ENCODE results near the gene FAS.
"Not testable (repeated sequence)": the region's sequence is repeated elsewhere in the genome, so short reads cannot be mapped to it uniquely, and the experiment has no call there.

FAS gene

DNA sequence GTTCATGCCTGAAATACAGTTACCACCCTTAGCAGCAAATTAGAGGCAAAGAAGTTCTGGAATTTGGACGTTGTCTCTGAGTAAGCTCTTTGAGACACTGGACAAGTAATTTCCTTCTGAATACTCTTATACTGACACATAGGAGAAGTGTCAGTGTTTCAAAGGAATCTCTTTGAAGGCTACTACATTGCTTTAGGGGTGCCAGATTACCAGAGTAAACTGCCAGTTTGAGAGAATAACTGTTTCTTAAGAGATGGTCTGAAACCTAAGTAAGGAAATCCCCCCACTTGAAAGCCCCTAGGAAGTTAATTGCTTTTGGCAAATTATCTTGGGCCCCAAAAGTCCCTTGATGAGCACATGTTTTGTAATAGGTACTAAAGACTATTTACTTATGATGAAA is 3.4 kb downstream of the FAS start:
- DNase-seq = no peak

- no peak for DNase-seq
Observed at GRCh38 chr10:88995156-88995876, 4.7 kb downstream of the FAS start.

- peak; percentile 59 for DNase-seq
Observed at GRCh38 chr10:88996927-88997326, 6.3 kb downstream of the FAS start.

DNA sequence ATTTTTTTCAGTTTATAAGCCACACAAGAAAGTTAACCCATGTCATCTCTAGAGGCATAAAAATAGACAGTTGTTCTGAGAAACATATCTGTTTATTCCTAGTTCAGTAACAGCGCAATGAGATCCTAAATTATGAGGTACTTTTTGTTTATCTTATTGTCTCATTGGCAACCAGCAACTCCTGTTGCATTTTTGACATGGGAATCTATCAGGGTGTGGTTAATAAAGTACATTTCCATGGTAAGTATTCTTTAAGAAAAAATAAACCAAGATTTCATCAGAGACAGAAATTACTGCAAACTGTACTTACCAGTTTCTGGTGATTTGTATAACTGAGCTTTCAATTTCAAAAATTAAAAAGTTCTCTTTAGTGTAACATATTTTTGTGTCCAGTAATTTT is 9.0 kb downstream of the FAS start:
- no peak for DNase-seq

GRCh38 chr10:89001024-89001728 is 10.6 kb downstream of the FAS start:
- DNase-seq = peak; percentile 3

DNA sequence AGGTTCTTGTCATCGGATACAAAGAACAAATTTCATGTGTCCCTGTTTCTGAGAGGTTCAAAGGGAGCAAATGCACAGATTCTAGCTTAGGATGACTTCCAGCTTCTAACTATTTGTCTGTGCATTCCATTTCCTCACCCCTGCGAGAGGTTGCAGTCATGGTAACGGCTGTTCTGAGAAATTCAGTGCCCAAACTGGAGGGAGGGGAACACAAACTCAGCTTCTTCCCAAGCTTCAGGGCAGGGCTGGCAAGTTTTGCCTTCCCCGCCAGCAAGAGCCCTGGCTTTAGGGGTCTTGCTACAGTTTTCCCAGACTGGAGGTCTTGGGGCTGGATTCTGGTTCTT is 11.1 kb downstream of the FAS start:
- DNase-seq = no peak

DNA sequence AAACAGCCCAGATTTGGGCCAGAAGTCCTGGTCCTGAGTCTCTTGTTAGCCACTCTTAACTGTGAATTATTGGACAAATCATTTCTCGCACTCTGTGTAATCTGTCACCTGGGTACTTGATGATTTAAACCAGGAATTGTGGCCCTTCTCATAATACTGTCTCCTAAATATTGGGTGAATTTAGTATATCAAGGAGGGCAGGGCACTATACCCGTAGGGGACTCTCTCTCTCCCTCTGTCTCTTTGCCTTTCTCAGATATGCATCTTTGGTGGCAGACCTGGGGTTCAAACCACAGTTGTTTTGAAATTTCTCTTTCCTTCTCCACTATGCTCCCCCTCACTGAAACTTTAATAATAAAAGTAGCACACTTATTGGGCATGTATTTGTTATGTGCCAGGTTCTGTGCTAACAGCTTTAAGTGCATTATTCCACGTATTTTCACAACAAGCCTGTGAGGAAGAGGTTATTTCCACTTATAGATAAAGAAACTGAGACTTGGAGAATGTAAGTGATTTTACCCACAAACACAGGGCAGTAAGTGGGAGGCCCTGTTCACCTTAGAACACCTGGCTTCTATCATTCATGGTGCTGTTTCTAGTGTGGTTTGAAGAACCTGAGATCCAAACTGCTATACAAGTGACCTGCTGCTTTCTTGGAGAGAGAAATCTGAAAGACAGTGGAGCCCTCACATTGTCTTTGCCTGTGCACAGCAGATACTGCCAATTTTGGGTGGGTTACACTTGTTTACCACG is 11.8 kb downstream of the FAS start:
- DNase-seq = no peak

GRCh38 chr10:89003344-89003743 is 12.7 kb downstream of the FAS start:
- no peak for DNase-seq

DNA sequence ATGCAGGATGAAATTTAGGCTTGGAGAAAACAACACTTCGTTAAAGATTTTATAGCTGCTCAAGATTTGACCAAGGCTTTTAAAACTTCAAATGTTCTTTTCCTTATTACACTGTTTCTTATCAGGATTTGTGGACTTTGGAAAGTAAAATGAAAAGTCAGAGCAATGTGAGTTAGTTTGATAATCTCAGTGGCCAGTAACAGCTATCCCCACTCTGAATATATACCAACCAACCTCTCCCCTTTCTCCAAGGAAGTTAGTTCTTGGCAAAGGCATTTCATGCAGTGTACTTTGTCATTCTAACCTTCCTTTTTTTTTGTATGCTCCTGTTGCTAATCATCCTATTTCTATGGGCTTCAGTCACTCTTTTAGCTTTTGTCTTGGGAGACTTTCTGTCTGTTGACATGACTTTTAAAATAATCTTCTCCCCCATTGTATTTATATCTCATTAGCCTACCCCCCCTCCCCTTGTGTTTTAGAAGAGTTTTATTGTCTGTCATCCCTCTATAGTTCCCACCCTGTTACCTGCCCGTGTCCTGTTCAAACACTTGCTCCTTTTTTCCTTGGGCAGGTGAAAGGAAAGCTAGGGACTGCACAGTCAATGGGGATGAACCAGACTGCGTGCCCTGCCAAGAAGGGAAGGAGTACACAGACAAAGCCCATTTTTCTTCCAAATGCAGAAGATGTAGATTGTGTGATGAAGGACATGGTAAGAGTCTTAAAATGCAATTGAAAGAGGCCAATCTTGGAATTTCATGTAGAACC is 16.7 kb downstream of the FAS start:
- no peak for DNase-seq

GRCh38 chr10:89018700-89019346 is 28.2 kb downstream of the FAS start:
- DNase-seq = not testable (repeated sequence)

DNA sequence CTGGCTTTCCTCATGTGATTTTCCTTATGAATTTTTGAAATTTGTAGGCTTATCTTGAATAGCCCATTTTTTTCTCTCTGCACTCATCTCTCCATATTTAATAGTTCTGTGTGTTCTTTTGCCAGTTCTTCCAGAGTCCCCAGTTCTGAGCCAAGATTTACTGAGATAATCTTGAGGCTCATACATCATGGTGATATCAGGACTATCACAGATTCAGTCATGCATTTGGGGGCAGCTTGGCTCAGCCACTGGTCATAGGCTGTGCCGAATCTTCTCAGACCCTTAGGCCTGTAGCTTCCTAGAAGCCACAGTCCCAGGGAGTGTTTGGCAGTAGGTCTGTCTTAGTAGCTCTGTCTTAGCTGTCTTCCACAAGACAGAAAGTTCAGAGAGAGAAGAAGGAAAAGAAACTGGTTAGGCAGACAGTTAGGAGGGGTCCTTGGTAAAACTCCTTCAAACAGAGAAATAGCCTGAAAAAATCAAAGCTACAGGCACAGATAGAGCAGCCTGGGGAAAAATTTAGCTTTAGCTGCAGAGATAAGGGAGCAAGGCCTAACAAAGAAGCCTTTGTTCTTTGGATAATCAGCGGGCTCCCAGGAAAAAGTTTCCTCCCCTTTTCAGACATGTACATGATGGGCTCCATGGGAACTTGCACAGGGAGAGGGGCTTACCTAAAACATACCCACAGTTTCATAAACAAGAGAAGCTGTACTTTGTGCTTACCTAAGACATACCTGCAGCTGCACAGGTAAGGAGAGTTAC is 29.1 kb downstream of the FAS start:
- DNase-seq = no peak

- DNase-seq = not testable (repeated sequence)
Observed at GRCh38 chr10:89021526-89021925, 30.9 kb downstream of the FAS start.

DNA sequence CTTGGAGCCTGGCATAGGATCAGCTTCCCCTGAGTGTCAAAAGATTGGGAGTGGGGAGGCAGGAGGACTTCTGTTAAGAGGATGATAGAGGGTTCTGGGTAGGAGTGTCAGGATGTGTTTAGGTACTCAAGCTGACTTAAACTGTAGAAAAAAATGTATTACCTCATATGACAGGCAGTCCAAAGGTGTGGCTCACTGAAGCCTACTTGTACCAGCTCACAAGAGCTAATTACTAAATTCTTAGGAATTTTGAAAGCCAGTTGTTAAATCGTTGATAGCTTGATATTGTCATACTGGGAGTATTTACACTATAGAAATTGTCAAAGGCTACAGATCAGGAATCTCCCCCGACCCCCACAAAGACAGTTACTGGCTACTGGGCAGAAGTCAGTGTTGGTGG is 32.1 kb downstream of the FAS start:
- no peak for DNase-seq

DNA sequence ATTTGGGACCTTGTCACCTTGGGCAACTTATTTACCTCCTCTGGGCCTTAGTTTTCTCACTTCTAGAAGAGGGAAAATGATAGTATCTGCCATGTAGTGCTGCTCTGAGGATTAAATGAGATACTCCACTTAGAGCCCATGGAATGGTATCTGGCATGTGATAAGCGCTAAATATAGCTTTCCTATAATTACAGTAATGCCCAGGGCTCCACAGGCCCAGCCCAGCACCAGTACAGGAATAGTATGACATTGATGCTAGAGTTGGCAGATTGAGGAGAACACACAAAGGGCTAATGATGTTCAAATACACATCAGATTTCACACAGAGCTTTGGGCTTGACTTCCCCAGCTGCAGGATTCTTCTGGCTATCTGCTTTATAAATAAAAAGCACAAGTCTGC is 34.9 kb downstream of the FAS start:
- no peak for DNase-seq

DNA sequence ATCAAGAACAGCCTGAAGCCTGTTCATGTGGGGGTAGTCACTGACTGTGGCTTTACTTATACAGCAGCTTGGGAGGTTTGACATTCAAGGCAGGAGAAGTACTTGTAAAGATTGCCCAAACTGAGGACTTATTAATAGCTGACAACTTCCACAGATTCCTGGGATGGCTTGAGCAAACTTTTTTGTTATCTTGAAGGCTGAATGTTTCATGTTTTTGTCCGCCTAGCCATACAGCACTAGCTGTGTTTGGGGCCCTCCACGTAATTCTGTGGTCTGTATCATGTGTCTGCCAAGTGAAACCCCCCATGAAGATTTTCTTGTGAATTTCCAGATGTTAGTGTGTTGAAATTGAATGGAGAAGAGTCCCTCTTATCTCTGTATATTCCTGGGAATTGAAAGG is 38.6 kb downstream of the FAS start:
- no peak for DNase-seq

DNA sequence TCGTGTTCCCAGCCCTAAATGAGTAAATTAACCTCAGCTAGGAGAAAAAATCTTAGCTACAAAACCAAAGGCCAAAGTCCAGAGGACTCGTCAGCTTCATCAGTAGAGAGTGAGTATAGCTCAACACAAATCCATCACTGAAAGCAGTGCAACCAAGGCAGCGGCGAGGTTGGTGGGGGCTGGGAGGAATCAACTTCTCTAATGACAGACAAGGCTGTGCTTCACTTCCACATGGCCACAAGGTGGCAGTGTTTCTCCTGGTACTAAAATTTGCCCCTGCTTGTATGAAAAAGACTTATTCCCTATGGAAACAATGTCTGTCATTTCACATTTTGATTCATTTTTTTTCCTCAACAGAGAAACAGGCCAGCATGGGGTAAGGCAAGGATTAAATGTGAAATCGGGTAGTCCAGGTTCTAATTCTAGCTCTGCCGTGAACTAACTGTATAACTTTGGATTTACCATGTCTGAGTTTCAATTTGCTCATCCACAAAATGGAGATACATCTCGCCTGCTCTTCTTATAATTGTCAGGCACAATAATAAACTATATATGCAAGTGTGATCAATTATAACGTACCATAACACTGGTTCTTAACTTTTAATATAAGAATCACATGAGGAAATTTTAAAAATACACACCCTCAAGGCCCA is 39.3 kb downstream of the FAS start:
- DNase-seq = peak; percentile 60

GRCh38 chr10:89030791-89031190 is 40.2 kb downstream of the FAS start:
- DNase-seq = no peak

DNA sequence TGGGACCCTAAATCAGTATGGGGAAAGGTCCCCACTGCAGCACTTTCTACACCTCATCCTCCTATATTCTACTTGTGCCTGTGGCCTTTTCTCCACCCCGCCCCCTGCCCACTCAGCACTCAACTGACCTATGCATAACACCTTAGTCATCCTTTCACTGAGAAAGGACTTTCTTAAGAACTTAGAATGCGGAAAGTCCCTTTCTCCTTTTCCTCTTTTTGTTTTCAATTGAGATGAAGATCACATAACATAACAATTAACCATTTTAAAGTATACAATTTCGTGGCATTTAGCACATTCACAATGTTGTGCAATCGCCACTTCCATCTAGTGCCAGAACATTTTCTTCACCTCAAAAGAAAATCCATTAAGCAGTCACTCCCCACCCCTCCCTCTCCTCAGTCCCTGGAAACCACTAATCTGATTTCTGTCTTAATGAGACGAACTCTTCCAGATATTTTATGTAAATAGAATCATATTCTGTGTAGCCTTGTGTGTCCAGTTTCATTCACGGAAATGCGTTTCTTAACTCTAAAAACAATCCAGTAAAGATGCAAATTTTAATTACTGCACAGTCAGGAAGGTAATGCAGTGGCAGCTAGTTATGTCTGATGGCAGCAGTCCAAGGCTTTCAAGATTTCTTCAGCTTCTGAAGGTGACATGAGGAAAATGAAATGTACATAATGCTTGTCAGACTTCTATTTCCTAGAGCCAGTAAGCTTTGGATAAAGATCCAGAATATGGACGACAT is 41.7 kb downstream of the FAS start:
- DNase-seq = peak; percentile 32

DNA sequence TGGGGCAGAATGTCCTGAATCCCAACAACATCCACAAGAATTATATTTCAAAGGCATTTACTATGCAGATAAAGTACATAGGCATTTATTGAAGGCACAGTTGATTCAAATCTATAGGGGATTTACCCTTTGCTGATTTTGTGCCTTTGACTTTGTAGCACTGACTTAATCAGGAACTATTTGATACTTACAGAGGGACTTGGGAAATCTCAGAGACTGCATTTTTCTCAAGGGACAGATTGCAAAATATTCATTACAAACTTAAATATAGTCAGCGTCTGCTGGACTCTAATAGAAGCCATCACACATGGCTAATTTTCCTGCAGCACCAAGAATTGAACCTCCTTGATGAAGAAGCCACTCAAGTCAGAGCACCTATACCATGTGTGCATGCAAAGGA is 44.9 kb downstream of the FAS start:
- no peak for DNase-seq

GRCh38 chr10:89037096-89037495 is 46.5 kb downstream of the FAS start:
- DNase-seq = peak; percentile 39

GRCh38 chr10:89042562-89042961 is 52.0 kb downstream of the FAS start:
- no peak for DNase-seq
